ENCODE measurements around the gene CEP131.

- TF ChIP-seq CTCF (IDR thresholded peaks at IDR 0.05) (no peak), POLR2A (IDR thresholded peaks at IDR 0.05) (no peak)
Measured at GRCh38 chr17:81251094-81251708, 28.4 kb upstream of the CEP131 start.

All from body of pancreas (tissue), 4 donors.